MG63 (cell line): ENCODE results near the gene TNNT3. TPM values are rescaled to one million over a fixed set of nuclear protein-coding genes. Genes with fewer than 3 reads are reported as not detected.

Experiments
- DNase-seq: peaks from one replicate; pipeline ENCODE4 v3.0.0-alpha.2; 2020
- H3K27me3 ChIP-seq: fragments of 250-450 bp; sonication (Bioruptor Pico); 2 replicates; pipeline ENCODE4 v1.5.1; 2020; ENCODE audit warnings: mild to moderate bottlenecking, moderate library complexity
- H3K36me3 ChIP-seq: fragments of 250-450 bp; sonication (Bioruptor Pico); 2 replicates; pipeline ENCODE4 v1.5.1; 2020; ENCODE audit warnings: mild to moderate bottlenecking, moderate library complexity
- H3K4me3 ChIP-seq: fragments of 250-450 bp; sonication (Bioruptor Pico); 2 replicates; pipeline ENCODE4 v1.5.1; 2020; ENCODE audit warnings: mild to moderate bottlenecking, moderate library complexity
- H3K9me3 ChIP-seq: fragments of 250-450 bp; sonication (Bioruptor Pico); 2 replicates; pipeline ENCODE4 v1.5.1; 2020; ENCODE audit warnings: mild to moderate bottlenecking, moderate library complexity
- total RNA-seq: library from RNA; depleted of rRNA; stranded (reverse); fragments of >200 nt; shearing (Covaris generic); gene quantifications from 2 replicates; pipeline ENCODE4 v1.2.3, GENCODE V29; 2014; ENCODE audit warnings: low replicate concordance

Gene TNNT3
- total RNA-seq, 1 experiment from 2014 or later: not detected

- no peak for DNase-seq
- H3K9me3 ChIP-seq: no peaks in the 10 kb centered on the region
- no peaks in the 10 kb centered on the region for H3K27me3 ChIP-seq
- no peak overlapping the region for H3K4me3 ChIP-seq
- no peaks in the 10 kb centered on the region for H3K36me3 ChIP-seq
Observed at GRCh38 chr11:1926156-1927025, 6.9 kb downstream of the TNNT3 start.

- no peaks in the 10 kb centered on the region for H3K9me3 ChIP-seq
- no peak overlapping the region for H3K4me3 ChIP-seq
- no peak for DNase-seq
- no peaks in the 10 kb centered on the region for H3K27me3 ChIP-seq
- H3K36me3 ChIP-seq: no peaks in the 10 kb centered on the region
Observed at GRCh38 chr11:1927026-1927847, 7.7 kb downstream of the TNNT3 start.

- Histone ChIP-seq H3K4me3 (no peak overlapping the region), H3K9me3 (no peaks in the 10 kb centered on the region), H3K27me3 (no peaks in the 10 kb centered on the region), H3K36me3 (no peaks in the 10 kb centered on the region)
- DNase-seq: no peak
Observed at GRCh38 chr11:1927848-1928469, 8.5 kb downstream of the TNNT3 start.

- DNase-seq: no peak
- Histone ChIP-seq H3K27me3 (no peaks in the 10 kb centered on the region), H3K36me3 (no peaks in the 10 kb centered on the region), H3K9me3 (no peaks in the 10 kb centered on the region), H3K4me3 (no peak overlapping the region)
Observed at GRCh38 chr11:1928470-1928890, 9.0 kb downstream of the TNNT3 start.

- Histone ChIP-seq H3K27me3 (no peaks in the 10 kb centered on the region), H3K4me3 (no peak overlapping the region), H3K36me3 (no peaks in the 10 kb centered on the region), H3K9me3 (no peaks in the 10 kb centered on the region)
- no peak for DNase-seq
Observed at GRCh38 chr11:1928891-1929541, 9.5 kb downstream of the TNNT3 start.

GRCh38 chr11:1929621-1930461, 10.3 kb downstream of the TNNT3 start:
- no peaks in the 10 kb centered on the region for H3K27me3 ChIP-seq
- H3K4me3 ChIP-seq: no peak overlapping the region
- no peaks in the 10 kb centered on the region for H3K9me3 ChIP-seq
- DNase-seq: no peak
- H3K36me3 ChIP-seq: no peaks in the 10 kb centered on the region

GRCh38 chr11:1930462-1930830, 10.9 kb downstream of the TNNT3 start:
- DNase-seq: no peak
- Histone ChIP-seq H3K36me3 (no peaks in the 10 kb centered on the region), H3K27me3 (no peaks in the 10 kb centered on the region), H3K9me3 (no peaks in the 10 kb centered on the region), H3K4me3 (no peak overlapping the region)

GRCh38 chr11:1931341-1932104, 12.0 kb downstream of the TNNT3 start:
- Histone ChIP-seq H3K4me3 (no peak overlapping the region), H3K9me3 (no peaks in the 10 kb centered on the region), H3K36me3 (no peaks in the 10 kb centered on the region), H3K27me3 (no peaks in the 10 kb centered on the region)
- DNase-seq: no peak

- Histone ChIP-seq H3K9me3 (no peaks in the 10 kb centered on the region), H3K27me3 (no peaks in the 10 kb centered on the region)
Observed at GRCh38 chr11:1932105-1932480, 12.6 kb downstream of the TNNT3 start.

GRCh38 chr11:1932681-1933080, 13.2 kb downstream of the TNNT3 start:
- Histone ChIP-seq H3K36me3 (no peaks in the 10 kb centered on the region), H3K27me3 (no peaks in the 10 kb centered on the region), H3K4me3 (no peak overlapping the region), H3K9me3 (no peaks in the 10 kb centered on the region)
- DNase-seq: no peak

More at GRCh38 chr11:1932105-1932480, 12.6 kb downstream of the TNNT3 start:
- DNase-seq: no peak
- H3K36me3 ChIP-seq: no peaks in the 10 kb centered on the region
- H3K4me3 ChIP-seq: no peak overlapping the region

- H3K4me3 ChIP-seq: no peak overlapping the region
- no peaks in the 10 kb centered on the region for H3K36me3 ChIP-seq
- DNase-seq: no peak
- H3K27me3 ChIP-seq: no peaks in the 10 kb centered on the region
- H3K9me3 ChIP-seq: no peaks in the 10 kb centered on the region
Observed at GRCh38 chr11:1933416-1934334, 14.2 kb downstream of the TNNT3 start.

GRCh38 chr11:1934335-1935155, 15.0 kb downstream of the TNNT3 start:
- no peak for DNase-seq
- Histone ChIP-seq H3K9me3 (no peaks in the 10 kb centered on the region), H3K27me3 (no peaks in the 10 kb centered on the region), H3K4me3 (no peak overlapping the region), H3K36me3 (no peaks in the 10 kb centered on the region)

GRCh38 chr11:1935156-1936071, 15.9 kb downstream of the TNNT3 start:
- Histone ChIP-seq H3K27me3 (no peaks in the 10 kb centered on the region), H3K9me3 (no peaks in the 10 kb centered on the region), H3K4me3 (no peak overlapping the region), H3K36me3 (no peaks in the 10 kb centered on the region)
- DNase-seq: no peak
